SK-N-SH treated with all-trans-retinoic acid at 6 μM for 48 hours (cell line): ENCODE measurements around the gene SLFN12.

Experiments used
- ATAC-seq: fragments of 200-7000 bp; cut with Tn5 transposase; 3 replicates; pipeline ENCODE4 v1.9.1; 2020; ENCODE audit warnings: mild to moderate bottlenecking, moderate library complexity
- ARNTL ChIP-seq: fragments of 450-650 bp; formaldehyde crosslinking; IDR thresholded peaks from 2 replicates; pipeline ENCODE4 v1.5.0; 2020; ENCODE audit warnings: low read depth, mild to moderate bottlenecking, moderate library complexity, borderline replicate concordance
- BACH2 ChIP-seq: fragments of 250-450 bp; sonication (Bioruptor Pico); IDR thresholded peaks from 2 replicates; pipeline ENCODE4 v1.9.0; 2021; ENCODE audit warnings: mild to moderate bottlenecking, borderline replicate concordance
- CSDC2 ChIP-seq: fragments of 250-450 bp; sonication (Bioruptor Pico); IDR thresholded peaks from 2 replicates; pipeline ENCODE4 v1.5.0; 2020; ENCODE audit warnings: mild to moderate bottlenecking, moderate library complexity
- CSRNP3 ChIP-seq: fragments of 250-450 bp; sonication (Bioruptor Pico); IDR thresholded peaks from 2 replicates; pipeline ENCODE4 v1.5.1; 2021; ENCODE audit warnings: mild to moderate bottlenecking, moderate library complexity
- ESRRG ChIP-seq: fragments of 250-450 bp; sonication (Bioruptor Pico); IDR thresholded peaks from 2 replicates; pipeline ENCODE4 v1.6.1; 2021; ENCODE audit warnings: mild to moderate bottlenecking
- ISL1 ChIP-seq: fragments of 250-450 bp; sonication (Bioruptor Pico); IDR thresholded peaks from 2 replicates; pipeline ENCODE4 v2.1.2; 2022; ENCODE audit warnings: mild to moderate bottlenecking, moderate library complexity
- OSR1 ChIP-seq: fragments of 250-450 bp; sonication (Bioruptor Pico); IDR thresholded peaks from 2 replicates; pipeline ENCODE4 v1.8.0; 2022; ENCODE audit warnings: moderate library complexity, mild to moderate bottlenecking, inconsistent platforms
- PATZ1 ChIP-seq: fragments of 250-450 bp; sonication (Bioruptor Pico); IDR thresholded peaks from 2 replicates; pipeline ENCODE4 v1.8.0; 2020; ENCODE audit warnings: mild to moderate bottlenecking, moderate library complexity, borderline replicate concordance
- PPARA ChIP-seq: fragments of 250-450 bp; sonication (Bioruptor Pico); IDR thresholded peaks from 2 replicates; pipeline ENCODE4 v1.5.0; 2020; ENCODE audit warnings: mild to moderate bottlenecking, borderline replicate concordance
- RARB ChIP-seq: fragments of 250-450 bp; sonication (Bioruptor Pico); IDR thresholded peaks from 2 replicates; pipeline ENCODE4 v1.8.0; 2021; ENCODE audit warnings: mild to moderate bottlenecking, moderate library complexity
- SNAI2 ChIP-seq: fragments of 250-450 bp; sonication (Bioruptor Pico); IDR thresholded peaks from 2 replicates; pipeline ENCODE4 v1.5.0; 2020; ENCODE audit warnings: mild to moderate bottlenecking, moderate library complexity
- TCF4 ChIP-seq: fragments of 250-450 bp; sonication (Bioruptor Pico); IDR thresholded peaks from 2 replicates; pipeline ENCODE4 v1.8.0; 2021; ENCODE audit warnings: mild to moderate bottlenecking, moderate library complexity, borderline replicate concordance
- TOX ChIP-seq: fragments of 250-450 bp; sonication (Bioruptor Pico); IDR thresholded peaks from 2 replicates; pipeline ENCODE4 v1.8.0; 2021; ENCODE audit warnings: mild to moderate bottlenecking, moderate library complexity, borderline replicate concordance
- ZC3H10 ChIP-seq: fragments of 250-450 bp; sonication (Bioruptor Pico); IDR thresholded peaks from 2 replicates; pipeline ENCODE4 v1.5.1; 2021; ENCODE audit warnings: mild to moderate bottlenecking, moderate library complexity
- ZFP3 ChIP-seq: fragments of 250-450 bp; sonication (Bioruptor Pico); IDR thresholded peaks from 2 replicates; pipeline ENCODE4 v1.5.0; 2020; ENCODE audit warnings: mild to moderate bottlenecking, moderate library complexity
- ZFP30 ChIP-seq: fragments of 450-650 bp; formaldehyde crosslinking; IDR thresholded peaks from 2 replicates; pipeline ENCODE4 v1.5.0; 2022; ENCODE audit warnings: mild to moderate bottlenecking, moderate library complexity
- ZNF565 ChIP-seq: fragments of 450-650 bp; formaldehyde crosslinking; conservative IDR thresholded peaks from 2 replicates; pipeline ENCODE4 v1.5.0; 2020; ENCODE audit warnings: low read depth, mild to moderate bottlenecking, moderate library complexity
- ZNF70 ChIP-seq: fragments of 450-650 bp; formaldehyde crosslinking; IDR thresholded peaks from 2 replicates; pipeline ENCODE4 v1.5.0; 2020; ENCODE audit warnings: mild to moderate bottlenecking, moderate library complexity
- ZNF8 ChIP-seq: fragments of 450-650 bp; formaldehyde crosslinking; IDR thresholded peaks from 2 replicates; pipeline ENCODE4 v1.5.0; 2020; ENCODE audit warnings: mild to moderate bottlenecking, moderate library complexity
- TF ChIP-seq, protein P1 (sequence below): fragments of 250-450 bp; sonication (Bioruptor Pico); IDR thresholded peaks from 2 replicates; pipeline ENCODE4 v1.8.0; 2021; ENCODE audit warnings: low read depth, mild to moderate bottlenecking, moderate library complexity, borderline replicate concordance
- TF ChIP-seq, protein P2 (sequence below): fragments of 250-450 bp; sonication (Bioruptor Pico); IDR thresholded peaks from 2 replicates; pipeline ENCODE4 v1.5.1; 2020; ENCODE audit warnings: low read depth, mild to moderate bottlenecking, moderate library complexity

The SLFN12 gene

DNA sequence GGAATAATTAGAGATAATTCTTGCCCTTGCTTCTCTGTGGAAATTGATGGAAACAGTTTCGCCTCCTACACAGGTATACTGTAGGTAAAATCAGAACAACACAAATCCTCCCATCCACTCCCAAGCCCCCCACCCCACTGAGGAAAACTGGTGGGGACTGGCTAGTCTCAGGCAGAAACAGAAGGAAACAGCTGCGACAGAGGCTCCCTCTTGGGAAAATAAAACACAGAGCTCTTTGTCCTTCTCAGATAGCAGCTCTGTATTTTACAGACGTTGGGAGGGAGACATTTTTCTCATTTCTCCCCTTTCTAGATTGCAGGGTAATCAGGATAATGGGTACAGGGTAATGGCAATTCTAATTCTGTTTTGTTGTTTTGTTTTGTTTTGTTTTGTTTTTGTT lies 15.2 kb upstream of the SLFN12 start:
- no peak for TF ChIP-seq SNAI2 (CRISPR knock-in tag)
- no peak for TF ChIP-seq CSRNP3 (CRISPR knock-in tag)
- no peak for TF ChIP-seq CSDC2 (CRISPR knock-in tag)
- TF ChIP-seq TCF4 (CRISPR knock-in tag) = no peak
- no peak for TF ChIP-seq ZC3H10 (CRISPR knock-in tag)
- TF ChIP-seq ARNTL (CRISPR knock-in tag) = no peak
- TF ChIP-seq PPARA (CRISPR knock-in tag) = no peak
- TF ChIP-seq ZNF8 (CRISPR knock-in tag) = no peak
- no peak for TF ChIP-seq ESRRG (CRISPR knock-in tag)
- TF ChIP-seq BACH2 = no peak
- no peak for TF ChIP-seq ZNF70 (CRISPR knock-in tag)
- no peak for TF ChIP-seq ZFP30 (CRISPR knock-in tag)
- TF ChIP-seq, protein P1, sequence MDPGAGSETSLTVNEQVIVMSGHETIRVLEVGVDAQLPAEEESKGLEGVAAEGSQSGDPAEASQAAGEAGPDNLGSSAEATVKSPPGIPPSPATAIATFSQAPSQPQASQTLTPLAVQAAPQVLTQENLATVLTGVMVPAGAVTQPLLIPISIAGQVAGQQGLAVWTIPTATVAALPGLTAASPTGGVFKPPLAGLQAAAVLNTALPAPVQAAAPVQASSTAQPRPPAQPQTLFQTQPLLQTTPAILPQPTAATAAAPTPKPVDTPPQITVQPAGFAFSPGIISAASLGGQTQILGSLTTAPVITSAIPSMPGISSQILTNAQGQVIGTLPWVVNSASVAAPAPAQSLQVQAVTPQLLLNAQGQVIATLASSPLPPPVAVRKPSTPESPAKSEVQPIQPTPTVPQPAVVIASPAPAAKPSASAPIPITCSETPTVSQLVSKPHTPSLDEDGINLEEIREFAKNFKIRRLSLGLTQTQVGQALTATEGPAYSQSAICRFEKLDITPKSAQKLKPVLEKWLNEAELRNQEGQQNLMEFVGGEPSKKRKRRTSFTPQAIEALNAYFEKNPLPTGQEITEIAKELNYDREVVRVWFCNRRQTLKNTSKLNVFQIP (CRISPR knock-in tag) = no peak
- no peak for TF ChIP-seq TOX (CRISPR knock-in tag)
- TF ChIP-seq, protein P2, sequence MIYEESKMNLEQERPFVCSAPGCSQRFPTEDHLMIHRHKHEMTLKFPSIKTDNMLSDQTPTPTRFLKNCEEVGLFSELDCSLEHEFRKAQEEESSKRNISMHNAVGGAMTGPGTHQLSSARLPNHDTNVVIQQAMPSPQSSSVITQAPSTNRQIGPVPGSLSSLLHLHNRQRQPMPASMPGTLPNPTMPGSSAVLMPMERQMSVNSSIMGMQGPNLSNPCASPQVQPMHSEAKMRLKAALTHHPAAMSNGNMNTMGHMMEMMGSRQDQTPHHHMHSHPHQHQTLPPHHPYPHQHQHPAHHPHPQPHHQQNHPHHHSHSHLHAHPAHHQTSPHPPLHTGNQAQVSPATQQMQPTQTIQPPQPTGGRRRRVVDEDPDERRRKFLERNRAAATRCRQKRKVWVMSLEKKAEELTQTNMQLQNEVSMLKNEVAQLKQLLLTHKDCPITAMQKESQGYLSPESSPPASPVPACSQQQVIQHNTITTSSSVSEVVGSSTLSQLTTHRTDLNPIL (CRISPR knock-in tag) = no peak
- no peak for TF ChIP-seq OSR1 (CRISPR knock-in tag)
- no peak for TF ChIP-seq ZFP3 (CRISPR knock-in tag)
- no peak for TF ChIP-seq RARB
- TF ChIP-seq ISL1 (CRISPR knock-in tag) = no peak
- no peak for ATAC-seq

DNA sequence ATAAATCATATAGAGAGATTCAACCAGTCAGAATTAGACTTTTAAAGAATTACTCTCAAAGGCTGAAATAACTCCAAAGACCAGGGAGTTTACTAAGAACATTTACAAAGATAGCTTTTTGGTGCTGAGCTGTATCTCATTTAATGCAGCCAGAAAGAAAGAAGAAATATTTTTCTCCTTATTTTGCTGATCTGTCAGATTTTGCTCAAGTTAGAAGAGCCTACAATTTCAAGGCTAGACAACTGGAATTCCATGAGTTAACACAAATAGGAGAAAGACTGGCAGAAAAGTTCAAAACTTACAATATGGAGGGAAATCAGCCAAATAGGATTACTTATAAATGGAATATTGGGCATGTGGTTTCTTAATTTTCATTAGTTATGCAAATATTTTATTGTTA lies 6.1 kb upstream of the SLFN12 start:
- TF ChIP-seq ISL1 (CRISPR knock-in tag) (no peak), OSR1 (CRISPR knock-in tag) (no peak), ZC3H10 (CRISPR knock-in tag) (no peak), BACH2 (no peak), ARNTL (CRISPR knock-in tag) (no peak), CSRNP3 (CRISPR knock-in tag) (no peak), CSDC2 (CRISPR knock-in tag) (no peak), TOX (CRISPR knock-in tag) (no peak), ESRRG (CRISPR knock-in tag) (no peak), SNAI2 (CRISPR knock-in tag) (no peak), ZFP3 (CRISPR knock-in tag) (no peak), ZNF565 (no peak), PATZ1 (no peak), TCF4 (CRISPR knock-in tag) (no peak), ZNF8 (CRISPR knock-in tag) (no peak)
- TF ChIP-seq, protein P2 (CRISPR knock-in tag) = no peak

More for the DNA sequence above, 6.1 kb upstream of the SLFN12 start:
- no peak for ATAC-seq
